ENCODE data around the gene LRRC4C.

DNA sequence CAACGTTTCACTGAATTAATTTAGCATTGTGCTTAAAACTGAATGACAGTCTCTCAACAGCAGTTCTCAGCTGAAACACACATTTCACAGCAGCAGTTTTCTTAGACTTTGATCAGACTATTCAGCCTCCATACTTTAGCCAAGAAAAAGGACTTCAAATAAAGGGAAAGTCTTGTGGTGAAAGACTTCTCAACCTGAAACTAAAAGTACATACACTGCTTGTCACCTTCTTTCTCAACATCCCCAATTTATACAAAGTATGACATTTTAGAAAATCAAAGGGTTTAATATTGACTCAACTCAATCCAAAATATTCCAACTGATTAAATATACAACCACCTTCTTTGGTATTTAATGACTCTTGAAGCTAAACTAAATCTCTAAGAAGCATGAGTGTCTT is 419.0 kb downstream of the LRRC4C start:
- TF ChIP-seq, protein P1, sequence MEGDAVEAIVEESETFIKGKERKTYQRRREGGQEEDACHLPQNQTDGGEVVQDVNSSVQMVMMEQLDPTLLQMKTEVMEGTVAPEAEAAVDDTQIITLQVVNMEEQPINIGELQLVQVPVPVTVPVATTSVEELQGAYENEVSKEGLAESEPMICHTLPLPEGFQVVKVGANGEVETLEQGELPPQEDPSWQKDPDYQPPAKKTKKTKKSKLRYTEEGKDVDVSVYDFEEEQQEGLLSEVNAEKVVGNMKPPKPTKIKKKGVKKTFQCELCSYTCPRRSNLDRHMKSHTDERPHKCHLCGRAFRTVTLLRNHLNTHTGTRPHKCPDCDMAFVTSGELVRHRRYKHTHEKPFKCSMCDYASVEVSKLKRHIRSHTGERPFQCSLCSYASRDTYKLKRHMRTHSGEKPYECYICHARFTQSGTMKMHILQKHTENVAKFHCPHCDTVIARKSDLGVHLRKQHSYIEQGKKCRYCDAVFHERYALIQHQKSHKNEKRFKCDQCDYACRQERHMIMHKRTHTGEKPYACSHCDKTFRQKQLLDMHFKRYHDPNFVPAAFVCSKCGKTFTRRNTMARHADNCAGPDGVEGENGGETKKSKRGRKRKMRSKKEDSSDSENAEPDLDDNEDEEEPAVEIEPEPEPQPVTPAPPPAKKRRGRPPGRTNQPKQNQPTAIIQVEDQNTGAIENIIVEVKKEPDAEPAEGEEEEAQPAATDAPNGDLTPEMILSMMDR (IDR thresholded peaks at IDR 0.05), result no peak
- TF ChIP-seq EP300 (IDR thresholded peaks at IDR 0.05), result no peak
